GM12878 (cell line): ENCODE results near the gene TTC23L. TPM values are rescaled to one million over a fixed set of nuclear protein-coding genes. Genes with fewer than 3 reads are reported as not detected.

Experiments used
- ATF3 ChIP-seq: IDR thresholded peaks from 2 replicates; pipeline ENCODE4 v1.6.1; 2011; ENCODE audit warnings: low read depth, mild to moderate bottlenecking, low read length, moderate library complexity, borderline replicate concordance; ENCODE audit errors: extremely low read depth
- BCL11A ChIP-seq: IDR thresholded peaks from 2 replicates; pipeline ENCODE4 v1.6.1; 2011; ENCODE audit warnings: low read depth, low read length
- BCLAF1 ChIP-seq: fragments of 450-650 bp; IDR thresholded peaks from 2 replicates; pipeline ENCODE4 v1.6.1; 2017; ENCODE audit warnings: antibody characterized with exemption, mild to moderate bottlenecking, moderate library complexity
- CHD4 ChIP-seq: fragments of 200-600 bp; sonication (generic); IDR thresholded peaks from 2 replicates; pipeline ENCODE4 v1.6.1; 2016; ENCODE audit warnings: mild to moderate bottlenecking
- E4F1 ChIP-seq: fragments of 450-650 bp; IDR thresholded peaks from 2 replicates; pipeline ENCODE4 v1.6.1; 2018; ENCODE audit warnings: borderline replicate concordance, mild to moderate bottlenecking; ENCODE audit not compliant: partially characterized antibody
- EGR1 ChIP-seq, 2 experiments: IDR thresholded peaks; 1 replicate in 1 of 2; 2 replicates in 1 of 2; pipeline ENCODE4 v1.6.1; 2011 to 2012; ENCODE audit warnings: low read depth in 2 of 2, low read length in 2 of 2, borderline replicate concordance in 1 of 2, mild to moderate bottlenecking in 1 of 2, moderate library complexity in 1 of 2
- HSF1 ChIP-seq: fragments of 150-350 bp; IDR thresholded peaks from 2 replicates; pipeline ENCODE4 v1.6.1; 2014; ENCODE audit warnings: mild to moderate bottlenecking, low read depth, low read length
- IRF5 ChIP-seq: fragments of 450-650 bp; IDR thresholded peaks from 2 replicates; pipeline ENCODE4 v1.6.1; 2017; ENCODE audit warnings: borderline replicate concordance
- USF2 ChIP-seq: IDR thresholded peaks from 2 replicates; pipeline ENCODE4 v1.6.1; 2011; ENCODE audit warnings: low read depth, low read length, improper control_type of control experiment, borderline replicate concordance
- ZNF384 ChIP-seq: IDR thresholded peaks from 2 replicates; pipeline ENCODE4 v1.6.1; 2012; ENCODE audit warnings: low read depth, mild to moderate bottlenecking, low read length, improper control_type of control experiment, borderline replicate concordance
- polyA plus RNA-seq, 11 experiments: library from polyadenylated mRNA; depleted of rRNA in 4 of 11; unstranded in 6 of 11; stranded (reverse) in 5 of 11; fragments of >200 nt; fragmentation: Nextera tagmentation in 4 of 11; fragmentation: Illumina TruSeq in 1 of 11; extraction: Ambion mirVana in 4 of 11; extraction: Trizol in 1 of 11; gene quantifications; 1 replicate in 1 of 11; 2 replicates in 10 of 11; pipeline versions ENCODE4 v1.2.1 to v1.2.3, GENCODE V29; 2011 to 2016; ENCODE audit warnings: inconsistent platforms in 2 of 11, missing spikeins in 2 of 11, low read depth in 1 of 11
- total RNA-seq, 4 experiments: library from RNA; depleted of rRNA in 3 of 4; stranded (reverse); fragments of >200 nt in 3 of 4; fragmentation: Illumina TruSeq in 1 of 4; extraction: Trizol in 1 of 4; gene quantifications; 2 replicates each; pipeline versions ENCODE4 v1.2.1 to v1.2.3, GENCODE V29; 2013 to 2021

Gene TTC23L
- total and polyA plus RNA-seq, 10 of the 15 experiments (the other 5 are each of a cell fraction or from before 2014, with no cell fraction given) = 0.09 to 0.34 TPM; not detected in 8

- TF ChIP-seq E4F1 (no peak), BCLAF1 (no peak), BCL11A (no peak), HSF1 (no peak), ATF3 (no peak), IRF5 (no peak), ZNF384 (no peak), EGR1 (IDR thresholded peaks at IDR 0.05; ENCODE audit: borderline replicate concordance in 1 of 2, low read depth in 2 of 2, low read length in 2 of 2) (no peak), CHD4 (no peak), USF2 (no peak)
These were observed 6.0 kb downstream of the TTC23L start (continued) for GRCh38 chr5:34844999-34845398.
